Pulmonary artery endothelial cell (primary cell): ENCODE measurements around the gene SH3D21. TPM values are rescaled to one million over a fixed set of nuclear protein-coding genes. Genes with fewer than 3 reads are reported as not detected.

Source experiments
- DNase-seq: peaks from one replicate; pipeline ENCODE4 v3.0.0-alpha.2; 2011; ENCODE audit warnings: low read depth, low spot score
- total RNA-seq: library from RNA; depleted of rRNA; stranded (reverse); fragments of >200 nt; gene quantifications from 2 replicates; pipeline ENCODE4 v1.2.3, GENCODE V29; 2014

SH3D21 gene
- total RNA-seq, 1 donor from 2014 or later, result 1.1 TPM

- no peak for DNase-seq
Observed at GRCh38 chr1:36355811-36356210, 49.6 kb downstream of the SH3D21 start.

GRCh38 chr1:36358514-36359084, 52.4 kb downstream of the SH3D21 start:
- DNase-seq, result no peak

- no peak for DNase-seq
Observed at GRCh38 chr1:36359383-36359782, 53.2 kb downstream of the SH3D21 start.

GRCh38 chr1:36359911-36360550, 53.9 kb downstream of the SH3D21 start:
- no peak for DNase-seq

GRCh38 chr1:36365381-36365780, 59.2 kb downstream of the SH3D21 start:
- DNase-seq, result no peak

GRCh38 chr1:36366091-36366661, 60.0 kb downstream of the SH3D21 start:
- no peak for DNase-seq

GRCh38 chr1:36367066-36367465, 60.9 kb downstream of the SH3D21 start:
- no peak for DNase-seq

GRCh38 chr1:36367798-36368197, 61.6 kb downstream of the SH3D21 start:
- no peak for DNase-seq

GRCh38 chr1:36369061-36369861, 63.1 kb downstream of the SH3D21 start:
- no peak for DNase-seq

Other genes with a start within 250 kb of the SH3D21 start
- 0.13 and 0.21 TPM in 2 replicates for gene TEKT2, start 222.3 kb upstream of the SH3D21 start, total RNA-seq
- gene ADPRS, start 217.5 kb upstream of the SH3D21 start, total RNA-seq, result 32.6 and 43.5 TPM in 2 replicates
- 3.7 and 5.6 TPM in 2 replicates for gene COL8A2, start 181.1 kb upstream of the SH3D21 start, total RNA-seq
- gene TRAPPC3, start 156.9 kb upstream of the SH3D21 start, total RNA-seq, result 106 and 117 TPM in 2 replicates
- gene MAP7D1, start 150.2 kb upstream of the SH3D21 start, total RNA-seq, result 77.1 and 91.4 TPM in 2 replicates
- 152 and 167 TPM in 2 replicates for gene THRAP3, start 81.9 kb upstream of the SH3D21 start, total RNA-seq
- 108 and 133 TPM in 2 replicates for gene EVA1B, start 17.3 kb downstream of the SH3D21 start, total RNA-seq
- 13.3 and 19.2 TPM in 2 replicates for gene STK40, start 79.6 kb downstream of the SH3D21 start, total RNA-seq
- gene LSM10, start 91.5 kb downstream of the SH3D21 start, total RNA-seq, result 12.3 and 13.6 TPM in 2 replicates
- 4.5 and 7.2 TPM in 2 replicates for gene OSCP1, start 144.1 kb downstream of the SH3D21 start, total RNA-seq
- gene MRPS15, start 158.0 kb downstream of the SH3D21 start, total RNA-seq, result 92.1 and 102 TPM in 2 replicates
- not detected in 2 replicates for gene CSF3R, start 176.5 kb downstream of the SH3D21 start, total RNA-seq